BJ (cell line): ENCODE results near the gene ESCO1. TPM values are rescaled to one million over a fixed set of nuclear protein-coding genes. Genes with fewer than 3 reads are reported as not detected.

ENCODE experiments used
- CTCF ChIA-PET: fragments of 350-600 bp; formaldehyde crosslinking; extraction: SDS; loops from one replicate; lab custom pipeline; 2021; ENCODE audit warnings: antibody characterized with exemption, inconsistent platforms; lab: Yijun Ruan, JAX
- POLR2A ChIA-PET: fragments of 300-600 bp; sonication (Branson Sonifier 250); formaldehyde crosslinking; extraction: SDS; loops from one replicate; lab custom pipeline; 2021; ENCODE audit warnings: antibody characterized with exemption; lab: Charles Lee
- DNase-seq: peaks from one replicate; pipeline ENCODE4 v3.0.0-alpha.2; 2011; ENCODE audit warnings: low read depth
- H3K27me3 ChIP-seq: 2 replicates; pipeline ENCODE4 v1.6.0; 2011; ENCODE audit warnings: low read length; ENCODE audit not compliant: control insufficient read depth, insufficient read depth
- H3K36me3 ChIP-seq: 2 replicates; pipeline ENCODE4 v1.5.1; 2011; ENCODE audit warnings: low read length; ENCODE audit not compliant: control insufficient read depth, insufficient read depth
- H3K4me3 ChIP-seq: 2 replicates; pipeline ENCODE4 v1.5.1; 2011; ENCODE audit warnings: low read depth, mild to moderate bottlenecking, control low read depth, low read length
- CTCF ChIP-seq: IDR thresholded peaks from 2 replicates; pipeline ENCODE4 v1.5.1; 2011; ENCODE audit warnings: low read depth, mild to moderate bottlenecking, control low read depth, inconsistent platforms, low read length, moderate library complexity; ENCODE audit not compliant: insufficient read depth
- polyA plus RNA-seq: library from polyadenylated mRNA; depleted of rRNA; stranded (reverse); fragments of >200 nt; gene quantifications from 2 replicates; pipeline ENCODE4 v1.2.3, GENCODE V29; 2011

ESCO1 gene
- polyA plus RNA-seq, 1 experiment, result 2.0 TPM

- Histone ChIP-seq H3K4me3 (no peak overlapping the region), H3K27me3 (no peaks in the 10 kb centered on the region), H3K36me3 (peaks cover 2% of the 10 kb centered on the region; the same call in 1 of the 2 replicates)
- ChIA-PET POLR2A (no interaction called here), CTCF (interaction anchor here (0.7 kb wide), 1 partner anchor 51 kb away, joined by 3 read pairs; no protein-coding TSS in a partner anchor)
- TF ChIP-seq CTCF, result no peak
- no peak for DNase-seq
Observed at GRCh38 chr18:21546423-21546822, 54.1 kb downstream of the ESCO1 start.

DNA sequence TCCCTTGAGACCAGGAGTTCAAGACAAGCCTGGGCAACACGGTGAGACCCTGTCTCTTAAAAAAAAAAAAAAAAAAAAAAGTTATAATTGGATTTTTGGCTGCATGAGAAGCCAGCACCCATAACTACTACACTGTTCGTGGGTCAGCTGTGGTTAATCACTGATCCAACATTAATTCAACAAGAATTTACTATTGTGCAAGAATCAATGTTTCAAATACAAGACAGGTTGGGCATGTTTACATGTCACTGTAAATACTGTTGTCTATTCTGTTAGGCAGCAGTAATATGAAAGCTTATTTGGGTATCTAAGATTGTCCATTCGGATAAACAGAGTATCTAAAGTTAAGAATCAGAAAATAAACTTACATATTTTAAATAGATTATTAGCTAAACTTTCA is 62.3 kb downstream of the ESCO1 start:
- DNase-seq, result no peak
- no peak overlapping the region for H3K4me3 ChIP-seq
- ChIA-PET POLR2A (no interaction called here), CTCF (no interaction called here)
- TF ChIP-seq CTCF, result no peak
- H3K27me3 ChIP-seq, result no peaks in the 10 kb centered on the region
- peaks cover 1% of the 10 kb centered on the region for H3K36me3 ChIP-seq

DNA sequence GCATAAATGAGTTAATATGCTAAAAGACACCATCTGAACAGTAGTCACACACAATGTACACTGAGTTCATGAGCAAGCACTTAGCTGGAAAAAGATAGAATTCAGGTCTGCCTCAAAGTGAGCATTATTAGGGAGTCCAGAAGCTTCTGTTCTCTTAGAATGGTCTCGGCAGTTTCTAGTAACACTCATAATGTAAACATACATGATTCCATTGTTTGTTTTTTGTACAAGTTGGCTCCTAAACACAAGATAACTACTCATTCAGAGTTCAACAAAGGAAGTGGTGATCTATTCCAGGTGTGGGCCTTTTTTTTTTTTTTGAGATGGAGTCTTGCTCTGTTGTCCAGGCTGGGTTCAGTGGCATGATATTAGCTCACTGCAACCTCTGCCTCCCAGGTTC is 66.2 kb downstream of the ESCO1 start:
- H3K4me3 ChIP-seq, result no peak overlapping the region
- no peak for DNase-seq
- POLR2A ChIA-PET, result no interaction called here
- TF ChIP-seq CTCF, result no peak
- H3K36me3 ChIP-seq, result peaks cover 1% of the 10 kb centered on the region
- CTCF ChIA-PET, result interaction anchor here (0.8 kb wide), 1 partner anchor 29 kb away, joined by 3 read pairs; no protein-coding TSS in a partner anchor
- H3K27me3 ChIP-seq, result no peaks in the 10 kb centered on the region

- ChIA-PET CTCF (no interaction called here), POLR2A (no interaction called here)
- Histone ChIP-seq H3K4me3 (no peak overlapping the region), H3K27me3 (no peaks in the 10 kb centered on the region), H3K36me3 (peaks cover 3% of the 10 kb centered on the region)
- no peak for TF ChIP-seq CTCF
- no peak for DNase-seq
Observed at GRCh38 chr18:21526463-21526862, 74.0 kb downstream of the ESCO1 start.

- no peak for DNase-seq
- ChIA-PET POLR2A (no interaction called here), CTCF (no interaction called here)
- Histone ChIP-seq H3K4me3 (no peak overlapping the region), H3K27me3 (no peaks in the 10 kb centered on the region), H3K36me3 (peaks cover 3% of the 10 kb centered on the region)
- TF ChIP-seq CTCF, result no peak
Observed at GRCh38 chr18:21525916-21526315, 74.6 kb downstream of the ESCO1 start.
